T follicular helper cell (primary cell): ENCODE data around the gene CAPZA1.

Experiments
- DNase-seq: peaks from one replicate; pipeline ENCODE4 v3.0.0-alpha.2; 2020; ENCODE audit warnings: low read depth

CAPZA1 gene

GRCh38 chr1:112701227-112702066, 81.8 kb downstream of the CAPZA1 start:
- DNase-seq, result no peak

- DNase-seq, result no peak
These were observed 82.4 kb downstream of the CAPZA1 start for GRCh38 chr1:112702067-112702395.

GRCh38 chr1:112702420-112703261, 83.0 kb downstream of the CAPZA1 start:
- no peak for DNase-seq

- no peak for DNase-seq
These were observed 84.1 kb downstream of the CAPZA1 start for GRCh38 chr1:112703706-112704105.

- no peak for DNase-seq
These were observed 84.8 kb downstream of the CAPZA1 start for GRCh38 chr1:112704391-112704933.

- peak; percentile 22 for DNase-seq
These were observed 85.4 kb downstream of the CAPZA1 start for GRCh38 chr1:112704934-112705627.

- no peak for DNase-seq
These were observed 87.0 kb downstream of the CAPZA1 start, which contains the start of gene RHOC for GRCh38 chr1:112706505-112707220. Gene RHOC, minus strand, starts transcription at chr1:112707127. Its CDS starts 3,328 bp downstream, at chr1:112703799.

GRCh38 chr1:112707221-112708001, 87.8 kb downstream of the CAPZA1 start:
- peak; percentile 25 for DNase-seq

GRCh38 chr1:112708002-112708448, 88.4 kb downstream of the CAPZA1 start:
- DNase-seq, result no peak

GRCh38 chr1:112708489-112708888, 88.9 kb downstream of the CAPZA1 start:
- no peak for DNase-seq

GRCh38 chr1:112710159-112710558, 90.5 kb downstream of the CAPZA1 start:
- no peak for DNase-seq

- no peak for DNase-seq
These were observed 91.0 kb downstream of the CAPZA1 start for GRCh38 chr1:112710586-112710985.

GRCh38 chr1:112711041-112711440, 91.4 kb downstream of the CAPZA1 start:
- DNase-seq, result no peak

- DNase-seq, result no peak
These were observed 92.0 kb downstream of the CAPZA1 start for GRCh38 chr1:112711670-112712069.

GRCh38 chr1:112712191-112712590, 92.6 kb downstream of the CAPZA1 start:
- DNase-seq, result no peak

GRCh38 chr1:112712701-112713128, 93.1 kb downstream of the CAPZA1 start:
- no peak for DNase-seq

GRCh38 chr1:112713466-112714312, 94.1 kb downstream of the CAPZA1 start:
- no peak for DNase-seq

GRCh38 chr1:112714313-112715263, 95.0 kb downstream of the CAPZA1 start:
- no peak for DNase-seq
